GM12872 (cell line): ENCODE measurements around the gene LTBP1.

Experiments used
- TF ChIP-seq, protein P1 (sequence below): IDR thresholded peaks from 3 replicates; pipeline ENCODE4 v1.5.1; 2011; ENCODE audit warnings: low read depth, mild to moderate bottlenecking, low read length, moderate library complexity; ENCODE audit not compliant: insufficient read depth

The LTBP1 gene

DNA sequence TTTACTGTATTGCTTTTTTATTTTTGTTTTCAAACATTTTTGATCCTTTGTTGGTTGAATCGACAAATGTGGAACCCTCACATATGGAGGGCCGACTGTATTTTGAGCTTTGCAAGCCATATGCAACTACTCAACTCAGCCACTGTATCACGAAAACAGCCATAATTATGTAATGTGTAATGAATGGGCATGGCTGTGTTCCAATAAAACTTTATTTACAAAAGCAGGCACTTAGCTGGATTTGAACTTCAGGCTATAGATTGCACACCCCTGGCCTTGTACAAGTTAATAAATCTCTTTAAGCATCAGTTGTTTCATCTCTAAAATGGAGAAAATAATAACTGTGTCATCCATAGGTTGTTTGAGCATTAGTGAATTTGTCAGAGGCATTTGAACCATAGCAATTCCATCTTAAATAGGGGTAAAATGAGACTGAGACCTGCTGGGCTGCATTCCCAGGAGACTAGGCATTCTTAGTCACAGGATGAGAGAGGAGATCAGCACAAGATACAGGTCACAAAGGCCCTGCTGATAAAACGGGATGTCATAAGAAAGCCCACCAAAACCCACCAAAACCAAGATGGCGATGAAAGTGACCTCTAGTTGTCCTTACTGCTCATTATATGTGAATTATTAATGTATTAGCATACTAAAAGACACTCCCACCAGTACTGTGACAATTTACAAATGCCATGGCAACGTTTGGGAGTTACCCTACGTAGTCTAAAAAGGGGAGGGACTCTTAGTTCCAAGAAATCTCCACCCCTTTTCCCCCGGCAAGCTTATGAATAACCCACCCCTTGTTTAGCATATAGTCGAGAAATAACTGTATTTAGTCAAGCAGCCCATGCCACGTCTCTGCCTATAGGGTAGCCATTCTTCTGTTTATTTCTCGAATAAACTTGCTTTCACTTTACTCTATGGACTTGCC is 13.7 kb upstream of the LTBP1 start:
- TF ChIP-seq, protein P1, sequence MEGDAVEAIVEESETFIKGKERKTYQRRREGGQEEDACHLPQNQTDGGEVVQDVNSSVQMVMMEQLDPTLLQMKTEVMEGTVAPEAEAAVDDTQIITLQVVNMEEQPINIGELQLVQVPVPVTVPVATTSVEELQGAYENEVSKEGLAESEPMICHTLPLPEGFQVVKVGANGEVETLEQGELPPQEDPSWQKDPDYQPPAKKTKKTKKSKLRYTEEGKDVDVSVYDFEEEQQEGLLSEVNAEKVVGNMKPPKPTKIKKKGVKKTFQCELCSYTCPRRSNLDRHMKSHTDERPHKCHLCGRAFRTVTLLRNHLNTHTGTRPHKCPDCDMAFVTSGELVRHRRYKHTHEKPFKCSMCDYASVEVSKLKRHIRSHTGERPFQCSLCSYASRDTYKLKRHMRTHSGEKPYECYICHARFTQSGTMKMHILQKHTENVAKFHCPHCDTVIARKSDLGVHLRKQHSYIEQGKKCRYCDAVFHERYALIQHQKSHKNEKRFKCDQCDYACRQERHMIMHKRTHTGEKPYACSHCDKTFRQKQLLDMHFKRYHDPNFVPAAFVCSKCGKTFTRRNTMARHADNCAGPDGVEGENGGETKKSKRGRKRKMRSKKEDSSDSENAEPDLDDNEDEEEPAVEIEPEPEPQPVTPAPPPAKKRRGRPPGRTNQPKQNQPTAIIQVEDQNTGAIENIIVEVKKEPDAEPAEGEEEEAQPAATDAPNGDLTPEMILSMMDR: no peak

DNA sequence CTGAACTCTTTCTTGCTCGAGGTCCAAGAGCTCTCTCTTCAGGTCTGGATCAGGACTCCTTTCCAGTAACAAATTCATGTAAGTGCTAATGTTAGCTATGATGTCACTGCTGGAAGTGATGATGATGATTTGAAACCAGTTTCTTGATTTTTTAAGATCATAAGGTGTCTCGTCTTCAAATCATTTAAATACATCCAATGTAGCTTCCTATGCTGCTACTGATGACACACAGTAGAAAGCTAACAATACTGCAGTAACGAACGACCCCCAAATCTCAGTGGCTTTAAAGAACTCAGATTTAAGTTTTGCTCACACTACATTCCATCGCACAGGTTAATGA is 13.0 kb upstream of the LTBP1 start:
- TF ChIP-seq, protein P1: no peak

DNA sequence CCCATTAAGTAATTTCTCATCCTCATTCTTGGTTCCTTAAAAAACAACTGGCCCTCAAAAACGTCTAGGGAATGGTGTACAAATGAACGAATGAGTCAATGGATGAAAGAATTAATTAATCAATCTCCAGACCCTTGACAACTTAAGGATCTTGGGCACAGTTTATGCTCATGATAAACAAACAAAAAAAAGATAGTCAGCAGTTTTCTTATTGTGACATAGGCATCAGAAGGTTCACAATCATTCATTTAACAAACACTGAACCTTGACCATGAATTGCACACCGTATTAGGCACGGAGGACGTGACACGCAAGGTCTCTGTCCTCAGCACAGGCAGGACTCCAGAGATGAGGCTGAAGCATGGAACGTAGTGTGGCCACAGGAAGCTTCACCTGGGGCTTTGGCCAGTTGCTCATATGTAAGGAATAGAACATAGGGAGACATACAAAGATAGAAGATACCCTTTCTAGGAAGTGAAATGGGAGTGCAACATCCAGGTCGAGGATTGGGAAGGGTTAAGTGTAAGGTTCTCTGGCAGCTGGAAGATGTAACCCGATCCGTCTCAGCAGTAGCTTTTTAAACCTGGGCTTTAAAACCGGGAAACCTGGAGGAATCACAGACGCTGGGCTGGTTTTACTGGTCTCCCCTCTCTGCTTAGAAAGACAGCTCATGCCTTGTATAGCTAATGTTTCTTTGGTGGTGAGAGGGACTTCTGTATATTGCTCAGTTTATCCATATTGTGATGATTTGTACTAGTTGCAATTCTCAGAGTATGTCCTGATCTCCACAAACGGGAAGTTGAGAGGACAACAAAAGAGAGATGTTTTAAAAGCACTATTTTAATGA is 8.9 kb upstream of the LTBP1 start:
- TF ChIP-seq, protein P1: no peak

GRCh38 chr2:32938934-32939333 is 7.8 kb upstream of the LTBP1 start:
- TF ChIP-seq, protein P1: no peak

DNA sequence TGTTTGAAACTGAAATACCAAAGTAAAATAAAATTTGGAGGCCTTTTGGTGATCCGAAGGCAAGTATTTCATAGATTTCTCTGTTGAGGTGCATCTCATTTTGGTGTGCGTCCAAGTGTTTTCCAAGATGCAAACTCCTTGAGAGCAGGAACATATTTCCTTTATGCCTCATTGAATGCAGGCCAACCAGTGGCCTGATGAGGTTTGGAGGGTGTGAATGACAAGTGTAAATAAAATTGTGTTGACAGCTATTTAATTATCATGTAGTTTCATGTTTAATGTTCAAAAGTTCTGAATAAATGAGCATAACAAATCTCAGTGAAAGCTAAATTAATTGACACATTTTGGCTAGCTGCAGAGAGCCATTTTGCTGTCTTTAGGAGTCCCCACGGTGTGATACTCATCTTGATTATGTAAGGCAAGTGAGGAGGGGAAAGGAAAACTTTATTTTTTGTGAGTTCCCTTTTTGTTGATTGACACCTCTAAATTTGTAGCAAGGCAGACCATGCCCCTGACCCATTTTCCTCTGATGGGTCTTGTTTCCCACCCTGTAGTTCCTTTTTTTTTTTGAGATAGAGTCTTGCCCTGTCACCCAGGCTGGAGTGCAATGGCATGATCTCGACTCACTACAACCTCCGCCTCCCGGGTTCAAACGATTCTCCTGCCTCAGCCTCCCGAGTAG is 6.3 kb upstream of the LTBP1 start:
- TF ChIP-seq, protein P1: no peak

- TF ChIP-seq, protein P1: no peak
Measured at GRCh38 chr2:32941944-32942690, 4.6 kb upstream of the LTBP1 start.
